Measurements from ENCODE around the gene TGFB2. TPM values are rescaled to one million over a fixed set of nuclear protein-coding genes. Genes with fewer than 3 reads are reported as not detected.
"Not testable (repeated sequence)": the region's sequence is repeated elsewhere in the genome, so short reads cannot be mapped to it uniquely, and the experiment has no call there.

The TGFB2 gene
- total RNA-seq, 1 donor from 2014 or later: 34.4 TPM

- H3K36me3 ChIP-seq (ENCODE audit: control insufficient read depth, insufficient read depth, low read length): no peaks in the 10 kb centered on the region
- H3K4me3 ChIP-seq (ENCODE audit: low read depth, low read length): no peak overlapping the region
- TF ChIP-seq CTCF (IDR thresholded peaks at IDR 0.05; ENCODE audit: insufficient read depth, low read length, poor library complexity, severe bottlenecking): no peak
- H3K27me3 ChIP-seq (ENCODE audit: control insufficient read depth, insufficient read depth, low read length): no peaks in the 10 kb centered on the region
- no peak for DNase-seq (ENCODE audit: low read depth)
Observed at GRCh38 chr1:218305472-218306064, 39.6 kb upstream of the TGFB2 start.

DNA sequence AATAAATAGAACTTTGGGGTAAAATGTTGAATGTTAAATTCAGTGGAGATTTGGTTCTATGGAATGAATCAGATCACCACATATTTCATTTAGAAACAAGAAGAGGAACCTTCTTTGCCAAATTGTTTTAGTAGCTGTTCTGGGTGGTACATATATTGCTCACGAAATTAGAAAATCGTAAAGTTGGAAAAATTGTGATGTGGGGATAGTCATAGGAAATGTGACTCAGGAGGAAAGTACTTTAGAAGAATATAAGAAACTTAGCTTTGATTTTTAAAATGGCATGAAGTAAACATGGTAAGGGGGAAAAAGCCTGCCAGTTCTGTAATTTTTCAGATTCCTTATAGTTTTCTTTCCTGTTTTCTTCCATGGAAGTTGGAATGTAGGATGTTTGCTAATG is 32.6 kb upstream of the TGFB2 start:
- no peak for DNase-seq (ENCODE audit: low read depth)
- no peak for TF ChIP-seq CTCF (IDR thresholded peaks at IDR 0.05; ENCODE audit: insufficient read depth, low read length, poor library complexity, severe bottlenecking)
- Histone ChIP-seq H3K4me3 (ENCODE audit: low read depth, low read length) (no peak overlapping the region), H3K36me3 (ENCODE audit: control insufficient read depth, insufficient read depth, low read length) (no peaks in the 10 kb centered on the region), H3K27me3 (ENCODE audit: control insufficient read depth, insufficient read depth, low read length) (no peaks in the 10 kb centered on the region)

GRCh38 chr1:218314316-218314715 is 30.8 kb upstream of the TGFB2 start:
- no peak for DNase-seq (ENCODE audit: low read depth)
- no peak overlapping the region for H3K4me3 ChIP-seq (ENCODE audit: low read depth, low read length)
- no peaks in the 10 kb centered on the region for H3K36me3 ChIP-seq (ENCODE audit: control insufficient read depth, insufficient read depth, low read length)
- no peak for TF ChIP-seq CTCF (IDR thresholded peaks at IDR 0.05; ENCODE audit: insufficient read depth, low read length, poor library complexity, severe bottlenecking)
- H3K27me3 ChIP-seq (ENCODE audit: control insufficient read depth, insufficient read depth, low read length): no peaks in the 10 kb centered on the region

DNA sequence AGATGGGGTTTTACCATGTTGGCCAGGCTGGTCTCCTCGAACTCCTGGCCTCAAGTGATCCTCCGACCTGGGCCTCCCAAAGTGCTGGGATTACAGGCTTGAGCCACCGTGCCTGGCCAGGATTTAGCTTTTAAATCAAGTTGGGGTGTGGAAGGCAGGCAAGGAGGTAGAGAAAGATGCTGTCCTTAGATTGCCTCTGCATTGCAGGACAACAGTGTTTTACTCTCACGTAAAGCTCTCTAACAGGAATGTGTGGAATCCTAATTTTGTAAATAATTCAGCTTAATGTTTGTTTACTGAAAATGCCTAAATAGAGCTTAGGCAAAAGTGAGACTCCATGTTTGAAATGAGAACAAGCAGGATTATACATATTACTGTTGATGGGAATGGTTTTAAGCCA is 29.5 kb upstream of the TGFB2 start:
- Histone ChIP-seq H3K4me3 (ENCODE audit: low read depth, low read length) (no peak overlapping the region), H3K27me3 (ENCODE audit: control insufficient read depth, insufficient read depth, low read length) (no peaks in the 10 kb centered on the region), H3K36me3 (ENCODE audit: control insufficient read depth, insufficient read depth, low read length) (no peaks in the 10 kb centered on the region)
- DNase-seq (ENCODE audit: low read depth): no peak
- TF ChIP-seq CTCF (IDR thresholded peaks at IDR 0.05; ENCODE audit: insufficient read depth, low read length, poor library complexity, severe bottlenecking): no peak

GRCh38 chr1:218317061-218317460 is 28.1 kb upstream of the TGFB2 start:
- DNase-seq (ENCODE audit: low read depth): no peak
- no peak overlapping the region for H3K4me3 ChIP-seq (ENCODE audit: low read depth, low read length)
- H3K27me3 ChIP-seq (ENCODE audit: control insufficient read depth, insufficient read depth, low read length): no peaks in the 10 kb centered on the region
- H3K36me3 ChIP-seq (ENCODE audit: control insufficient read depth, insufficient read depth, low read length): no peaks in the 10 kb centered on the region
- no peak for TF ChIP-seq CTCF (IDR thresholded peaks at IDR 0.05; ENCODE audit: insufficient read depth, low read length, poor library complexity, severe bottlenecking)

- H3K27me3 ChIP-seq (ENCODE audit: control insufficient read depth, insufficient read depth, low read length); H3K4me3 ChIP-seq (ENCODE audit: low read depth, low read length); H3K36me3 ChIP-seq (ENCODE audit: control insufficient read depth, insufficient read depth, low read length); DNase-seq (ENCODE audit: low read depth): not testable (repeated sequence)
Observed at GRCh38 chr1:218320182-218320581, 25.0 kb upstream of the TGFB2 start.

Data from kidney epithelial cell (primary cell).